GM12864 (cell line): ENCODE data around the gene PLEKHN1.

ENCODE experiments used
- DNase-seq: peaks from one replicate; pipeline ENCODE4 v3.0.0-alpha.2; 2011; ENCODE audit warnings: low read depth
- H3K4me3 ChIP-seq: 2 replicates; pipeline ENCODE4 v1.5.1; 2011; ENCODE audit warnings: mild to moderate bottlenecking, low read depth, low read length, control low read depth
- CTCF ChIP-seq: IDR thresholded peaks from 2 replicates; pipeline ENCODE4 v1.5.1; 2011; ENCODE audit warnings: low read depth, mild to moderate bottlenecking, moderate library complexity, low read length, control low read depth, inconsistent platforms; ENCODE audit errors: missing control alignments

PLEKHN1 gene

GRCh38 chr1:964691-965525 lies 1.4 kb upstream of the PLEKHN1 start:
- no peak for DNase-seq
- no peak overlapping the region for H3K4me3 ChIP-seq
- no peak for TF ChIP-seq CTCF

GRCh38 chr1:965526-966134 lies 652 bp upstream of the PLEKHN1 start:
- DNase-seq: no peak
- TF ChIP-seq CTCF: no peak
- H3K4me3 ChIP-seq: no peak overlapping the region

- TF ChIP-seq CTCF: no peak
- H3K4me3 ChIP-seq: peak overlapping the region; percentile 61
- no peak for DNase-seq
These were observed 520 bp downstream of the PLEKHN1 start for GRCh38 chr1:966704-967300.

GRCh38 chr1:967466-968343 lies 1.4 kb downstream of the PLEKHN1 start:
- no peak overlapping the region for H3K4me3 ChIP-seq
- no peak for TF ChIP-seq CTCF
- no peak for DNase-seq

- no peak for DNase-seq
- TF ChIP-seq CTCF: no peak
- H3K4me3 ChIP-seq: no peak overlapping the region
These were observed 3.1 kb downstream of the PLEKHN1 start for GRCh38 chr1:969260-969855.

- TF ChIP-seq CTCF: no peak
- H3K4me3 ChIP-seq: no peak overlapping the region
These were observed 4.1 kb downstream of the PLEKHN1 start for GRCh38 chr1:970242-970972.

More at GRCh38 chr1:970242-970972, 4.1 kb downstream of the PLEKHN1 start:
- no peak for DNase-seq
